NCI-H2196 treated with DMSO at 0.1 percent for 48 hours (cell line): ENCODE results near the gene SELENOS.

Source experiments
- DNase-seq: peaks from one replicate; lab custom pipeline; 2025; ENCODE audit not compliant: unreplicated experiment; lab: John Stamatoyannopoulos, UW

SELENOS gene

GRCh38 chr15:101277038-101277822 lies at the start of gene SELENOS:
TSS of gene SELENOS (minus strand) at chr15:101277485. CDS start at chr15:101277417, 68 bp downstream.
- peak; percentile 55 for DNase-seq

- no peak for DNase-seq
These were observed 49.3 kb upstream of the SELENOS start for GRCh38 chr15:101326462-101327146.

GRCh38 chr15:101326026-101326315 lies 48.7 kb upstream of the SELENOS start:
- DNase-seq: no peak

- DNase-seq: no peak
These were observed 48.2 kb upstream of the SELENOS start for GRCh38 chr15:101325263-101326025.

GRCh38 chr15:101324524-101325177 lies 47.4 kb upstream of the SELENOS start:
- no peak for DNase-seq

- no peak for DNase-seq
These were observed 46.7 kb upstream of the SELENOS start for GRCh38 chr15:101323793-101324523.

GRCh38 chr15:101322854-101323477 lies 45.7 kb upstream of the SELENOS start:
- DNase-seq: no peak

GRCh38 chr15:101322016-101322695 lies 44.9 kb upstream of the SELENOS start:
- DNase-seq: no peak

- no peak for DNase-seq
These were observed 43.3 kb upstream of the SELENOS start for GRCh38 chr15:101320501-101321052.

- DNase-seq: no peak
These were observed 41.6 kb upstream of the SELENOS start for GRCh38 chr15:101318839-101319238.

GRCh38 chr15:101318147-101318819 lies 41.0 kb upstream of the SELENOS start:
- DNase-seq: no peak

- no peak for DNase-seq
These were observed 40.1 kb upstream of the SELENOS start for GRCh38 chr15:101317336-101317872.

- DNase-seq: no peak
These were observed 39.2 kb upstream of the SELENOS start for GRCh38 chr15:101316529-101316928.

- no peak for DNase-seq
These were observed 38.5 kb upstream of the SELENOS start for GRCh38 chr15:101315736-101316135.

GRCh38 chr15:101314336-101315125 lies 37.2 kb upstream of the SELENOS start:
- DNase-seq: no peak

- no peak for DNase-seq
These were observed 35.9 kb upstream of the SELENOS start for GRCh38 chr15:101313041-101313761.

- no peak for DNase-seq
These were observed 33.2 kb upstream of the SELENOS start for GRCh38 chr15:101310508-101310907.
